HL-60/S4 treated with phorbol 12-myristate 13-acetate at 8.2 ng/mL for 4 days and 3 days (cell line): ENCODE results near the gene DOCK2.
"Not testable (repeated sequence)": the region's sequence is repeated elsewhere in the genome, so short reads cannot be mapped to it uniquely, and the experiment has no call there.

Experiments used
- in situ Hi-C: fragments of 300-500 bp; cut with MboI; formaldehyde crosslinking; loops from 2 replicates; pipeline ENCODE4 v1.15.0; 2022; ENCODE audit warnings: low sequenced_read_pairs

DOCK2 gene

DNA sequence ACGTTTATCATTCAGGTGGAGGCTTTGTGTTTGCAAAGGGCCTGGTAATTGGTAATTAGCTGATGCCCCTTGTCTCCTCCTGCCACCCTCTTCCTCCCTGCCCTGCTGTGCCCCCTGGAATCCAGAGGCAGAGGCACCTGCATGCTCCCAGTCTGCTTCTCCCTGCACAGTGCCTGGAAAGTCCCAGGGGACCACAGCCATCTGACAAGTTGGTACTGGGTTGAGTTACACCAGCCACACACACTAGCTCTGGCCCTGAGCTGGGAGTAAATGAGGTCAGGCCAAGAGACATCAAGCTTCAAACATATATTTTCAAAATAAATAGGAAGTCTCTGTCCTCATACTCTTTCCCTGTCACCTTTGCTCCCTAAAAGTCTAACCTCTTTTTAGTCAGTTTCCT, 286.9 kb downstream of the DOCK2 start:
- in situ Hi-C loops = no loop called here

DNA sequence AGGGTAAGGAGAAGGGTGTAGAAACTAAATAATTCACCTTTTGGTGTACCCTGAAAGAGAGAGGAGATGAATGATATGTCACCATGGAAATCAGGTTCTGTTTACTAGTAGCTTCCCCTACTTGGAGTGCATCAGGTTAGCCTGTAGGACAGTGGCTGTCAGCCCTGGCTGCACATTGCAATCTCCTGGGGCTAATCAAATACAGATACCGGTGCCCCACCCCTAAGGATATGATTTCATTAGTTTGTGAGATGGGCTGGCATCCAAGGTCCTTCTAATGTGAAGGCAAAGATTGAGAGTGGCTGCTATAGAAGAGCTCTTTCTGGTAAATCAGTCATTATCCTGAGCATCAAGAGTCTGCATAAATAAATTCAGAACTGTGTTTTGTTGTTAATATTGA, 296.1 kb downstream of the DOCK2 start:
- in situ Hi-C loops = no loop called here

DNA sequence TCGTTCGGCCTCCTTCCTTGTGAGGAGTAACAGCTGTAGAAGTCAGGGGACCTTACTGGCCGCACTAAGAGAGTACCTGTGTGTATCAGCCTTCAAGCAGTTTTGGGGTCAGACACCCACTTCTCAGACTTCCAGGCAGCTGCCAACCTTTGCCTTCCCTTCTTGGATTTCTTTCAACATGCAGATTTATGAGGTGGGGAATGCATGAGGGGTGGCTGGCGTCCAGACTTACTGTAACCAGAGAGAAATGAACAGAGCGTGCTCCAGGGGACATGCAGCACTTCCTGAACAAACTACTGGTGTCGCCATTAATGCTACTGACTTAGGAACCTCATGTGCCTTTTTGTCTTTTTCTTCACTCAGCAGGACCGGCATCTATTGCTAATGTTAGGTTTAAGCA, 296.5 kb downstream of the DOCK2 start:
- in situ Hi-C loops = no loop called here

DNA sequence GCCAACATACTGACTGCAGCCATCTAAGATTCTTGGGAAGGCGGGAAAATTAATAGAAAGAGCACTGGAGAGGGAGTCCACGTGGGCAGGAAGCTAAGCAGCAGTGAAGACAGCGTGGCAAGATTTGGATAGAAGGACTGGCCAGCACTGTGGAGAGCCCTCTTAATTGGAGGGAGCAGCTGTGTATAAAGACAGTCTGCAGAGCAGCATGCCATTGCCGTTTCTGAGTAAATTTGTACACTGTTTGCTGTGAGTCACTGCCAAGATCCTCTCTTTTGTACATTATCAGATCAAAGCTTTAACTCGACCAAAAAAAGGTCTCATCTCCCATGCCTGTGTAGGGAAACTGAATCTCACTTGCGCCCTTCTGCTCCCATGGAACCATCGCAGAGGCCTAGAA, 297.9 kb downstream of the DOCK2 start:
- in situ Hi-C loops = no loop called here

DNA sequence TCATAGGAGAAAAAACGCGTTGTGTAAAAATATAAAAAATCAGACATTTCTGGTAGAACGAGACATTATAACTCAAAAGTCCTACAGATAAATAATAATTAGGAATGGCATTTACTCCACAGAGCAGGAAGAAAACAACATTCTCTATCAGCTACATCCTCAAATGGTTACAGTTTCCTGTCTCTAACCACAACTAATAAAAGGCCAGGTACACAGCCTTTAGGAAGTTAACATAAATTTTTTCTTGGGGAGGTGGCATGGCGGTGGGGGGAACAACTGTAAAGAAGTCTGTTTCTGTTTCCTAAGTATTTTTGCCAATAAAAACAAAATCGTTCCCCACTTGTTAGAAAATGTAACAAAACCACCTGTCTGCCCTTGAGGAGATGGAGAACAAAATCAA, 298.7 kb downstream of the DOCK2 start:
- in situ Hi-C loops = no loop called here

DNA sequence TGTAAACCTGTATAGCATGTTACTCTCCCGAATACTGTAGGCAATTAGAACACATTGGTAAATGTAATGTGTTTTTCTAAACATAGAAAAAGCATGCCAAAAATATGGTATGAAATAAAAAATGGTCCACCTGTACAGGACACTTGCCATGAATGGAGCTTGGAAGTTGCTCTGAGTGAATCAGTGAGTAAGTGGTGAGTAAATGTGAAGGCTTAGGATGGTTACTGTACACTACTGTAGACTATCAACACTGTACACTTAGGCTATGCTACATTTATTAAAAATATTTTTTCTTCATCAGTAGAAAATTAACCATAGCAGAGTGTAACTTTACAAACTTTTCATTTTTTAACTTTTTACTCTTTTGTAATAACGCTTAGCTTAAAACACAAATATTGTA, 301.4 kb downstream of the DOCK2 start:
- in situ Hi-C loops = no loop called here

DNA sequence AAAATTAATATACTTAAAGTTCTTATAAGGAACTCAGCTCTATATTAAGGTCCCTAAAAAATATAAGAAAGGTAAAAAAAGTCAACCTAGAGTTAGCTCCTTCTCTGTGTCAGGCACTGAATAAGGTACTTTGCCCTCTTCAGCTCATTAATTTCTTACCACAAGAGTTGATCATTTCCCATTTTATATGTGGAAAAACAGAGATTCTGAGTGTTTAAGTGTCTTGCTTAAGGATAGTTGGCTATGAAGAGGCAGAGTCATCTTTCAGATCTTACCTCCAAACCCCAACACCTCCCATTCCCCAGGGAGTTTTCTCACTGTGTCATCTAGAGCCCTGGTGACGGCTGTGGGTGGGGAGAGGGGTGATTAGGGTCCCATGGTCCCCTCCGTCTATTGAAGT, 302.7 kb downstream of the DOCK2 start:
- in situ Hi-C loops = no loop called here

DNA sequence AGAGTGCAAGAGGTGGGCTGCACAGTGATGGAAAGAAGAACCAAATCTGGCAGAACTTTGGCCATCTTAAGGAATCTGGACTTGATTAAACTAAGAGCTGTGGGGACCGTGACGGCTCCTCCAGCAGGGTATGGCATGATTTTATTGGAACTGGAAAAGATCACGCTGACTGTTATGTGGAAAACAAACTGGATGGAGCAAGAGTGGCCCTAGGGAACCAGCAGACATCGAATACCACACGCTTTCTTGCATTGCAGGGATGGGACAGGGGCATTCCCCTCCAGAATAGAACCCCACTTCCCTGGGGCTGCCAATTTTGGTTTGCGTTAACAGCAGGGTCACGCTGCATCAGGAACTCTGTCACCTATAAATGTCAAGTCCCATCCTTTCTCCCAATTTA, 304.5 kb downstream of the DOCK2 start:
- in situ Hi-C loops = no loop called here

DNA sequence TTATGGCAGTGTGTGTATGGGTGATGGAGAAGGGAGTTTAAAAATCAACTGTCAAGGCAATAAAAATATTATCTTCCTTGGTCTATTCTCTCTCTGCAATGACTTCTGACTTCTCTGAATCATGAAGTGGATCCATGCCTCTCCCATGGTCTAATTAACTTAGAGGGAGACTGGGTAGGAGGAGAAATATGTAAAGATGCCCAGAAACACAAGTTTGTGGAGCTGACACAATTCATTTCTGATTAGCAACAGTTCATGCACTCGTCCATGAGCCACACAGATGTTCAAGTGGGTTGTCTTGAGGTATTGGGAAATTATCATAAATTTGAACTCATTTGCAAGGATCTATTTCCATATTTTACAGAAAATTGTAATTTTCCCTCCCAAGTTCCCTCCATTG, 305.1 kb downstream of the DOCK2 start:
- in situ Hi-C loops = no loop called here

DNA sequence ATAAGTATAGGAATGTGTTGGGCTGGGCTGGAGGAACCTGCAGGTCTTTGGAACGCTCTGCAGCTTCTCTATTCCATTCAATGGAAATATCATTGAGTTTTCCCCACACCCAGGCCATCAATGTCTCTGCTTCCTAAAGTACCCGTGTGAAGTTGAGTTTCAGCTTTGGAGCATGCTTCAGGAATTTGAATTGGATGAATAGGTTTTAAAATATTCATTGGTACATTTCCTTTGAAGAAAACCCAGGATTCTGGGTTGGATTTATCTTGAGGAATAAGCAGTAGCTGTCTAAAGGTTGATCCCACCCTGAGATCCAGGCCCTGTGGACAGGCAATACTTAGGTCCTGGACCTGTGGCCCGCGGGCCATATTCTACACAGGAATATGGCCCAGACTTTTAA, 306.0 kb downstream of the DOCK2 start:
- in situ Hi-C loops = no loop called here

DNA sequence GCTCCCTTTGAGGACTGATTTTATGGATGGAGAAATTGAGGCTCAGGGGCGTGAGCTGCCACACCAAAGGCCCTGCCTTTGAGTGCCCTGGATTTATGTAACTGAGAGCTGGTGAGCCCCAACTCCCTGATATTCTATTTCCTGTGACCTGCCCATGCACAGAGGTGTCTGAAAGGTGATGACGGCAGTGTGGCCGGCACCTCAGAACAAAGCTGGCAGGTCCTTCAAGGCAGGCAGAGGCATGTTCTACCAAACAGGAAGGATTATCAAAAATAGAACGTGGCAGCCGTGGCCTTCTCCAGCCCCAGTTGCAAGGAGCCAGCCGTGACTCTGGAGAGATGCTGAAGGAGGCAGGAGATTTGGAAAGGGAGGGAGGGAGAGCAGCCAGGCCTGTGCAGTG, 307.0 kb downstream of the DOCK2 start:
- in situ Hi-C loops = no loop called here

DNA sequence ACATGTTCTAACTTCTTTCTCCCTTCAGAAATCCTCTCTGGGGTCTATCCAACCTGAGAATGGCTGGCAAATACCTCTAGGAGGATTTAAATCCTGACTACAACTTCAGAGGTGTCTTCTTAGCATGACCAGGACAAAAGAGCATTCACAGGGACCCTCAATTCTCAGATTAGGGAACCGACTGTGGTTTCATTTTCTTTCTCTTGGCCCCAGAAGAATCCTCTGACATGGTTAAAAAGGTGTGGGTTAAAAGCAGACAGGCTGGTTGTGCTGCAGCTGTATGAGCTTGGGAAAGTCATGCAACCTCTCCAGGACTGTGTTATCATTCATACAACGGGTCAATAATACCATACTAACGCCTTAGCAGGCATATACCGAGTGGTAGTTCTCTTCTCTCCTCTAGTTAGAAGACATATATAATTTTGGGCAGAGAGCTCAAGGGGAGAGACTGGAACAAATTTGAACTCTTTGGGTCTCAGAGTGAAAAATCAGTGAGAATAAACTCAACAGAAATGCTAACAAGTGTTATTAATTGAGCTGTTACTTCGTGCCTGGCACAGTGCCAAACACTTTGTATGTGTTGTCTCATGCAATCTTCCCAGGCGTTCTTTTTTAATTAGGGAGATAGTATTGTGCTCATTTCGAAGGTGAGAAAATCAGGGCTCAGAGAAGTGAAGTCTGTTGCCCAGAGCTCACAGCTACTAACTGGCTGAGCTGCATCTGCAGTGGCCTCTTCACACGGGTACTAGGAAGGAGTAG, 308.0 kb downstream of the DOCK2 start:
- in situ Hi-C loops = no loop called here

DNA sequence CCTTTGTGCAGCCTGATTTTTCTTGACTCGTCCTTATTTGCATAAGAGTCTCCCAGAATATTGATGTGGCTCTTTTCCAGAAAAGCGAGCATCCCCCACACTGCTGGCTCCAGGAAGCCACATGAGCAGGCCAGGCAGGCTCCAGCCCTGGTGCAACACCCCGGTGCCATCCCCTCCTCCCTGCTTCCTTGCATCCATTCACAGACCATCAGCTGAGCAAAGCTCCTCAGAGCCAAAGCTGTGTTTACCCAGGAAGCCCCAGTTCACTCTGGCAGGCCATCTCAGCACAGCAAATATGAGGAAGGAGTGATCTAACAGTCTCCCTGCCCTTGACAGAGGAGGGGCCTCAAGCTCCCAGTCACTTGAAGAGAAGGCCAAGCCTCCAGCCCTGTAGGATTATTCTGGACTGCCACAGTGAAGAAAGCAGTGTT, 308.8 kb downstream of the DOCK2 start:
- in situ Hi-C loops = no loop called here

DNA sequence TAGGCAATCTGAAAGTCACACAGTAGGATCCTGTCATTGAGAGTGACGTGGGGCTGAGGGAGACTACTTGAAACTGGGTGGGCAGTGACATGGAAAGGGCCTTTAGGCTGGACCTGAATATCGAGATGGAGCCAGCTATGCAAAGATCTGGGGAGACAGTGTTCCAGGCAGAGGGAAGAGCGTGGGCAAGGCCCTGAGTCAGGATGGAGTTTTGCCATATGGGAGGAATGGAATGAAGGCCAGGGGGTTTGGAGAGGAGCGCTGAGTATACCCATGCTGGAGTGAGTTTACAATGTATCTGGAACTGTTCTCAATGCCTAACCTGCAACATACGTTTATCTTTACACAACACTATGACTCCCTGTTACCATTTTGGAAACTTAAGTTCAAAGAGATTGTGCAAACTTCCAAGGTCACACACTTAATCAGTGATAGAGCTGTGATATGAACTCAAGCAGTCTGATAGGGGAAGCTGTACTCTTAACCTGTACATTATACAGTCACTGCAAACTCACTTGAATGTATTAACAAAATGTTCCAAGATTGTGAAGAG, 309.7 kb downstream of the DOCK2 start:
- in situ Hi-C loops = no loop called here

DNA sequence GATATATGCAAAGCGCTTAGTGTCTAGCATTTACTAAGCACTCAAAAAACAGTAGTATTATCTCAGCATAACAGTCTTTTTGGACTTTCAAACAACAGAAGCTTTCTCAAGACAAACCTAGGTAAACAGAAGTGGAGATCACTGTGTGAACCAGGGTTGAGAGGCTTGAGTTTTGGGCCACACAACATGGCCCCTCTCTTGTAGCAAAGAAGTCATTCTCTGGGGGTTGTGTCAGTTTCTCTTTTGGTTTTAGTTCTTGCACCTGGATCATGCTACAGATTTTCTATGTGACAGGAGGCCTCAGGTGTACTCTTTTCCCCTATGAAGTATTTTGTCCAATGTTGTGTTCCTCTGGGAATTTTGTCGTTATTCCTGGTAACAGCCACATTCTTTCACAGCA, 313.3 kb downstream of the DOCK2 start:
- in situ Hi-C loops = no loop called here

DNA sequence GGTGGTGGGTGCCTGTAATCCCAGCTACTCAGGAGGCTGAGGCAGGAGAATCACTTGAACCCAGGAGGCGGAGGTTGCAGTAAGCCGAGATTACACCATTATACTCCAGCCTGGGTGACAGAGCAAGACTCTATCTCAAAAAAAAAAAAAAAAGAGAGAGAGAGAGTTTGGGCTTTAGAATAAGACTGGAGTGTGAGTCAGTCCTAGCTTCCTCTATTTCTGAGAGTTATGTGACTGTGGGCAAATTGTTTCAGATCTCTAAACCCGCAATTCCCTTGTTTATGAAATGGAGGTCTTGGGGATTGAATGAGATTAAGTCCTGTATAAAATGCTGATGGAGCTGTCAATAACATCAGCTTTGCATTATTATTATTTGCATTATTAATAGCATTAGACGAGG, 316.1 kb downstream of the DOCK2 start:
- in situ Hi-C loops = not testable (repeated sequence)

DNA sequence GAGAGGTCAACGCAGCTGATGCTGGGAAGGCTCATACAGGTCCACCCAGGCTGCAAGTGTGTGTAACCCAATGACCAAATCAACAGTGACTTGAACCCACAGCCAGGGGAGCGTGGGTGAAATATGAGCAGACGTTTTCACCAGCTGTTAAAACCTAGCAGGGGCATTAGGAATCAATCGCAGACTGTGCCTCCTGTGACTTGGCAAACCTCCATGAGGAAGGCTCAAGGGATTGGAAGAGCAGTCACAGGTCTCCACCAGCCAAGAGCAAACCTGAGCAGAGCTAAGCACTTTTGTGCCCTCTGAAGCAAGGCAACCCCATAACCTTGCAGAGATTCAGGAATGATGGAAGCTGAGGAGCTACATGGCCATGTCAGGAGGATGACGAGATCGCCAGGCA, 317.7 kb downstream of the DOCK2 start:
- in situ Hi-C loops = no loop called here

DNA sequence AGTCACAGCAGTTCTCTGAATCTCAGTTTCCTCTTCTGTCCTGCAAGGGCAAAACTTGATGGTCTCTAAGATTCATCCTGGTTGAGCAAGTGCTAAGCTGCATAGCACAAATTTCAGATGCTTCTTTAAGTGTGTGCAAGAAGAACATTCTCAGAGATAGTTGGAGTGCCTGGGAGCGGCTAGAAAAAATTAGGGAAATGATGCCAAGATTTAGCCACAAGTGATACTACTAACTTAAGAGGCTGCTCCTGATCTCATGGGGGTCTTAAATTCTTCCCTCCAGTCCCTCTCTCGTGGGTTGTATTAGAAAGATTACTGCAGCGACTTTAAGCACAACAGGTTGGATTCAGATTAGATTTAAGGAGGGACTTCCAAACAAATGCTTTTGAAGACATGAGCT, 319.1 kb downstream of the DOCK2 start:
- in situ Hi-C loops = no loop called here

DNA sequence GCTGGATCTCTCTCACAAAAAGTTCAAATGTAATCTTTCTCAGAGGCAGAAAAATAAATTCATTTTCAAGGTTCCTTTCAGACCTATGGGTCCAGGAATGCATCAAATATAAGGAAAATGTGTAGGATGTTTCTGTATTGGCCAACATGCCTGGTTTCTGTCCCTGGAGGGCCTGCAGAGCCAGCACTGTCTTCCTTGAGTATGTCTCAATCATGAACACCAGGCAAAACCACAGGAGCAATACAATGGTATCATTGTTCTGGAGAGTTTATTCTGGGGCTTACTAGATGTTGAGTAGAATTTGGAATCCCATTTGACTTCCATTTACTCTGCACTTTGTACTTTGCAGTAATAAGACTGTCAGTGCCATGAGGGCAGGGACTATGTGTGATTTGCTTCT, 319.7 kb downstream of the DOCK2 start:
- in situ Hi-C loops = no loop called here

DNA sequence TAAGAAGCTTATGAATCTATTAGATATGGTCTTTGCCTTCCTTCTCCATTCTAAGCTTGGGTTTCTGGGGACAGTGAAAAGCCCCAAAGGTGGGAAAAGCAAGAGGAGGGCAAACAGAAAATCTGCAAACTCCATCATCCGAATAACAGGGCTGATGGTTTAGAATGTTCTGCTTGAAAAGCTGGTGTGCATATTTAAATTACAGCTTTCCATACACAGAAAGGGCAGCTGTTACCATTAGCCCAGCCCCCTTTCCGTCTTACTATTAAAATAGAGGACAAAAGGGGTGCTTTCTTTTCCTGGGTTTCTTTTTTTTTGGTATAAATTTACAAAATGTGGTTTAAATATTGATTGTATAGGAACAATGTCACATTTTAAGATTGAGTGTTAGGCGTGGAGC, 321.2 kb downstream of the DOCK2 start:
- in situ Hi-C loops = no loop called here

DNA sequence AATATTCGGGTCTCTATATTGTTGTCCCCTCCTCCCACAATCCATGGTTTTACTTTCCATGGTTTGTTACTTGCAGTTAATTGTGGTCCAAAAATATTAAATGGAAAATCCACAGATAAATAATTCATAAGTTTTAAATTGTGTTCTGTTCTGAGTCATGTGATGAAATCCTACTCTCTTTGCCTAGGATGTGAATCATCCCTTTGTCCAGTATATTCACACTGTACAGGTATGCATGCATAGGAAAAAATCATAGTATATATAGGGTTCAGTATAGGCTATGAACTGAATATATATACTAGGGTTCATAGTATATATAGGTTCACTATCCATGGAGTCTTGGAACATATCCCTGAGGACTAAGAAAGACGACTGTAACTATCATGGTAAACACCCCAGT, 323.6 kb downstream of the DOCK2 start:
- in situ Hi-C loops = no loop called here

DNA sequence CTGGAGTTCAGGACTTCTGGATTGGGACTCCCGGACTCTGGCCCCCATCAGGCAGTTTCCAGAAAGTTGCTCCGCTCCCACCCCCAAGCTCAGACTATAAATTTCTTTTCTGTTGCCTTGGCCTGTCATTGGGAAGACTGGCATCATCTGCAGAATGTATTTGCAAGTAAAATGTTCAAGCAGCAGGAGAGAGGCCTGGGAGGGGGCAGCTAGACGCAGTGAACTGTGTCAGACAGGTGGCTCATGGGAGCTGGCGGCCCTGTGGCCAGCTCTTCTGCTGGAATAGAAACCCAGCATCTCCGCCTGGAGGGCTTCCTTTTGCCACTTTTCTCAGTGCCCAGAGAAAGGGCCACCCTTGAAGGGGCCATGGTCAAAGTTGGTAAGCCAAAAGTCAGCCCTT, 327.2 kb downstream of the DOCK2 start:
- in situ Hi-C loops = no loop called here

DNA sequence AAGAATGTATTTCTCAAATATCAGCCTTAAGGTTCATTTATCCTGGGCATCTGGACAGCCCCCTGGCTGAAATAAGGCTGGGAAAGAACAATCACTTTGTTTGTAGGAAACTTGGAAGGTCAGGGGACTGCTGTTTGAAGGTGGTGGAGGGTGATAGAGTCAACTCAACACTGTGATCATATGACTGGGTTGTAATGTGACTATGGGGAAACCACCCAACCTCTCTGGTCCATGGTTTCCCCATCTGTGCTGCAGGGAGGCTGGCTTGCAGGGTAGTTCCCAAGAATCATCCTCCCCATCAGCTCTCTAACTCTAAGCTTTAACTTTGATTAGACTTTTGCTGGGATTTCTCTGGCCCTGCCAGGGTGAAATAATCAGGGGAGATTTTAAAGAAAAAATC, 333.3 kb downstream of the DOCK2 start:
- in situ Hi-C loops = no loop called here
